GDM1 (cell line): ENCODE results near the gene CITED4.

Experiments
- DNase-seq: peaks from one replicate; lab custom pipeline; 2025; lab: John Stamatoyannopoulos, UW

CITED4 gene

GRCh38 chr1:40886318-40887011, 24.3 kb upstream of the CITED4 start:
- DNase-seq: no peak

- DNase-seq: no peak
These were observed 22.1 kb upstream of the CITED4 start for GRCh38 chr1:40884055-40884795.

- DNase-seq: no peak
These were observed 18.8 kb upstream of the CITED4 start for GRCh38 chr1:40880813-40881549.

- DNase-seq: no peak
These were observed 17.5 kb upstream of the CITED4 start for GRCh38 chr1:40879482-40880175.

GRCh38 chr1:40878906-40879305, 16.7 kb upstream of the CITED4 start:
- no peak for DNase-seq

- no peak for DNase-seq
These were observed 15.5 kb upstream of the CITED4 start for GRCh38 chr1:40877698-40878097.

- no peak for DNase-seq
These were observed 14.7 kb upstream of the CITED4 start for GRCh38 chr1:40876891-40877290.

- no peak for DNase-seq
These were observed 14.2 kb upstream of the CITED4 start for GRCh38 chr1:40876436-40876761.

GRCh38 chr1:40873863-40874472, 11.8 kb upstream of the CITED4 start:
- no peak for DNase-seq

GRCh38 chr1:40872276-40872675, 10.1 kb upstream of the CITED4 start:
- no peak for DNase-seq

GRCh38 chr1:40870135-40870728, 8.1 kb upstream of the CITED4 start:
- DNase-seq: no peak

GRCh38 chr1:40868051-40868723, 6.0 kb upstream of the CITED4 start:
- no peak for DNase-seq

- no peak for DNase-seq
These were observed 749 bp downstream of the CITED4 start for GRCh38 chr1:40861224-40862003.

- no peak for DNase-seq
These were observed 1.4 kb downstream of the CITED4 start for GRCh38 chr1:40860706-40861223.

GRCh38 chr1:40858856-40859416, 3.2 kb downstream of the CITED4 start:
- DNase-seq: no peak

- DNase-seq: no peak
These were observed 4.4 kb downstream of the CITED4 start for GRCh38 chr1:40857737-40858136.

- no peak for DNase-seq
These were observed 5.4 kb downstream of the CITED4 start for GRCh38 chr1:40856656-40857302.

- DNase-seq: no peak
These were observed 6.0 kb downstream of the CITED4 start for GRCh38 chr1:40856116-40856515.

- DNase-seq: peak; percentile 27
These were observed 6.7 kb downstream of the CITED4 start for GRCh38 chr1:40855513-40855912.
